ENCODE measurements around the gene HNRNPM.

HNRNPM gene

DNA sequence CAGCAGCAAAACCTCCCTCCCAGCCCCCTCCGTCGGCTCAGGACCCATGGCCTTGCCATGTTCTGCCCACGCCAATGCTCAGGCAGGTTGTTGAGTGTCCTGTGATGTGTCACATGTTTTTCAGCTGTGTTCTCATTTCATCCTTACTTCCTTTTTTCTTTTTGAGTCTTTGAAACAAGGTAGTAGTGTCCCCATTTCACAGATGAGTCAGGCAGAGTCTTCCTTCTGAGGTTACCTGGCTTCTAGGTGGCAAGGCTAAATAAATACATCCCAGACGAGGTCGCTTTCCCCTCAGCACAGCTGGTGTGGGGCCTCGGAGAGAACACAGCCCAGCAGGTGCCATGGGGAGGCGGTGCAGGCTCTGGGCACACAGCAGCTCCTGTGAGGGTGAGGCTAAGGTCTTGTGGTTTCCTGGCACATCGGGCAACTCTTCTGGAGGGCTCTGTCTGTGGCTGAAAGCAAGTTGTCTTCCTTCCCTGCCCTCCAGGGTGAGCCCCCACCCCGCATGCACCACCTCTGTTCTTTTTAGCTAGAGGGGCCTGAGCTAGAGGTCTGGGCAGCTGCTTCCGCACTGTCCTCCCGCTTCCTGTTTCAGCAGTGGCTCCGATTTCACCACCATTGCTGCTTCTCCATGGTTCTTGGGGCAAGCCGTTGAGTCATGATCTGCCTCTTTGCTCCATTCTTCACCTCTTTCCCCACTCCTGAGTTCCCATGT lies 42.5 kb downstream of the HNRNPM start:
- peak; percentile 33 for DNase-seq

DNA sequence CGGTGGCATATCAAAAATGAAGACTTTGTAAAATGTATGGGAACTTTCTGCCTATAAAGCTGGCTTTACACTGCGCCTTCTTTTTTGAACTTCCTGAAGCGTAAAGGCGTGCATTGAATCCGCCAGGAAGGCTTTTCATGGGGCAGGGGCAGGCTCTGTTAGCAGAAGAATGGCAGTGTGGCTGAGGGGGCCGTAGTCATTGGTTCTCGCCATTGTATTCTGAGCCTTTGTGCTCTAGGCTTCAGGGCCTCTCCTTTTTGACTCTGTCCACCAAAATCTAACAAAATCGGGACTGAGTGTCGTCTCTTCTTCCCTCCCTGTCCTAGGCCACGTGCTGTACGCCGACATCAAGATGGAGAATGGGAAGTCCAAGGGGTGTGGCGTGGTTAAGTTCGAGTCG lies 43.6 kb downstream of the HNRNPM start:
- DNase-seq = no peak

DNA sequence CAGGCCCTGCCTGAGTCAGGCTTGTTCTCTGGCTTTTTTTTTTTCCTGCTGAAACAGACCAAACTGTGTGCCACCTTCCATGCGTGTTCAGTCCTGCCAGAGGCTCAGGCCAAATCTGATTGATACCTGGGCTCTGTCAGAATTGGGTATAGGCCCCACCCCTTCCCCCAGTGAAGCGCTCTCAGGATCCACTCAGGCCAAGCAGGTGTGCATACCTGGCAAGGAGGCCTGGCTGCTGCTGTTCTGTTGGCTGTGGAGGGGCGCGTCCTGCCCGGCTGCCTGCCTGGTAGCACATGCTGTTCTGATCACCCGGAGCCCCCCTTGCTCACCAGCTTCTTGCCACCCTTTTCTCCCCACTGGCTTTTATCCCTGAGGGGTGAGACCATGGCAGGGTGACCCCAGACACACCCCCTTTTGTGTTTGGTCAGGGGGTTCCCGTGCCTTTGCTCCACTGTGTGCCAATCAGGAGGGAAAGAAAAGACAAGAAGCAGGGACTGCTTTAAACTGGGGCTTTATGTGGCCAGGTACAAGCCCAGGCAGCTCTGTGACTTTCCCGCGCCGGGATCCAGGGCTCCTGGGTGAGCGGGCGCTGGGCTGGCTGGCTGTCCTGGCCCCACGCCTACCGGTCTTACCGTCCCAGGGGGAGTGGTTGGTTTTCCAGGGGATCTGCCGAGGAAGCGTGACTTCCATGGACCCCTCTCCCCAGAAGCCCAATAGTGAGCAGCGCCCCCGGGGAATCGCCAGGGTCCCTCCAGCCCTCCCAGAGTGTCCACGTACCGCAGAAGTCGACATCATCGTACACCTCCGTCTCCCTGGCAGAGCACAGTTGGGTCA lies 45.0 kb downstream of the HNRNPM start:
- DNase-seq = no peak

DNA sequence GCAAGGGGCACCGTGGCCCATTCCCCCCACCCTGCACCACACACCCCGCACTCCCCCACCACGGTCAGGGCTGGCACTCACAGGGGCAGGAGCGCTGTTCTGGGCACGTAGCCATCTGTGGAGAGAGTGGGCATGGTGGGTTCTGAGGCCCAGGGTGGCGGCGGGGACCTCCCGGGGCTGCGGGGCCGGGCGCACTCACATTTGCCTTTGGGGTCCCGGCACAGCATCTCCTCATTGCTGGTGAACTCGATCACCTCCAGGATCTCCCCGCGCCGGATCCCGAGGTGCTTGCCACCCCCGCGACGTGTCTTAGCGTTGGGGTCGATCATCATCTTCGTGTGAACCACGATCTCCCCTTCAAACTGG lies 45.6 kb downstream of the HNRNPM start:
- no peak for DNase-seq

DNA sequence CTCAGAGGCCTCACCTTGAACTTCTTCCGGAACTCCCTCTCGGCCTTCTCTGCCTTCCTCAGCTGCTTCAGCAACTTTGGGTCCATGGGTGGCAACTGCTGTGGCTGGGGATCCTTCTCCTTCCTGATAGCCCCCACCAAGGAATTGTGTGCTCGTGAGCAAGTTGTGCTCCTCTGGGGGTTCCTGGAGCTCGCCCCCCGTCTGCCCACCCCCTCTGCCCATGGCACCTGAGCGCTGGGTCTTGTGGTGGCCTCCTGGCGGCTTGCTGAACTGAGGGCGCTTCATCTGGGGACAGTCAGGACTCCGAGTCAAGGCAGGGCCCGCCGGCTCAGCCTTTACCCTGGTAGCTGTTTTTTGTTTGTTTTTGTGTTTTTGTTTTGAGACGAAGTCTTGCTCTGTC lies 46.1 kb downstream of the HNRNPM start:
- no peak for DNase-seq

DNA sequence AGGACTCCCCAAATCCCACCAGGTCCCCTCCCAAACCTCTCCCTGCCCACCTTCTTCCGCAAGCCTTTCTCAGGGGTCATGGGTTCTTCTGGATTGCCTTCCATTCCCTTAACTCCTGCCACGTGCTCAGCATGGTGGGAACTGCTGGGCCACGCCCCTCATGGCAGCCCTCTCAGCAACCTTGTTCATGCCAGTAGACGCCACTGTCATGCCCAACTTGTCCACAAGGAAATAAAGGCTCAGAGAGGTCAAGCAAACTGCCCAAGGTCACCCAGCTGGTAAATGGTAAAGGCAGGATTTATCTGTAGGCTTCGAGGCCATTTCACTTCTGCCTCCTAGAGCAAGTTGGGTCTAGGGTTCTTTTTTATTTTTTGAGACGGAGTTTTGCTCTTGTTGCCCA lies 46.8 kb downstream of the HNRNPM start:
- no peak for DNase-seq

DNA sequence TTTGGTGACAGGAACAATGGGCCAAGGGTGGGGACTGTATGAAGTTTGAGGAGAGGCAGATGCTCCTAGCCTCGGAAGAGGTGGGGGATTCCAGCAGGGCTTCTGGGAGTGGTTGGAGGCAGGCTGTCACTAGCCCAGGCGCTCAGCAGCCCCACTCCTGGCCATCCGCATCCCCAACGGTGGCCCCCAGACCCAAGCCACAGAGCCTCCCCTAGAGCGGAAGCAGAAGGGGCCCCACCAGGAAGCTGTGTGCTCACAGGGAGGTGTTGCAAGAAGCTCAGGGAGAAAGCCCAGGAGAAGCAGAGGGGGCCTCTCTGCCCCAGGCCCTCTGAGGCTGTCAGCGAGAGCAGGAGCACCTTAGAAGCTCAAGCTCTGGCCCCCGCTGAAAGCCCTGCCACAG lies 49.4 kb downstream of the HNRNPM start:
- DNase-seq = no peak

DNA sequence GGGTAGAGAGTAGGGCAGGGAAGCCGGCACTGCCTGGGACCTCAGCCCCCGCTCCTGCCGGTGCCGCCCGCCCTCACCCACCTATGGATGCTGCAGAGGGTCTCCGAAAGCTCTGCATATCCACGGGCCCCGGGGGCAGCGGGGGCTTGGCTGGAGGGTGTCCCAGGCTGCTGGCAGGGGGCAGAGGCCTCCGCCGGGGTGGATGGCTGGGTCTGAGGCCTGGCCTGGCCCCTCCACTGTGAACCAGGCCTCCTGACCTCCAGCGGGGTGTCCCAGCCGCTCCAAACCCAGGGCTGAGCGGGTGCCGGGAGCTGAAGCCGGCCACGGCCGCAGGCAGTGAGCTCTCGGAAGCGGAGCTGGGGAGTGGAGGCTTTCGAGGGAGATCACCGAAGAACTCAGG lies 53.5 kb downstream of the HNRNPM start:
- no peak for DNase-seq

DNA sequence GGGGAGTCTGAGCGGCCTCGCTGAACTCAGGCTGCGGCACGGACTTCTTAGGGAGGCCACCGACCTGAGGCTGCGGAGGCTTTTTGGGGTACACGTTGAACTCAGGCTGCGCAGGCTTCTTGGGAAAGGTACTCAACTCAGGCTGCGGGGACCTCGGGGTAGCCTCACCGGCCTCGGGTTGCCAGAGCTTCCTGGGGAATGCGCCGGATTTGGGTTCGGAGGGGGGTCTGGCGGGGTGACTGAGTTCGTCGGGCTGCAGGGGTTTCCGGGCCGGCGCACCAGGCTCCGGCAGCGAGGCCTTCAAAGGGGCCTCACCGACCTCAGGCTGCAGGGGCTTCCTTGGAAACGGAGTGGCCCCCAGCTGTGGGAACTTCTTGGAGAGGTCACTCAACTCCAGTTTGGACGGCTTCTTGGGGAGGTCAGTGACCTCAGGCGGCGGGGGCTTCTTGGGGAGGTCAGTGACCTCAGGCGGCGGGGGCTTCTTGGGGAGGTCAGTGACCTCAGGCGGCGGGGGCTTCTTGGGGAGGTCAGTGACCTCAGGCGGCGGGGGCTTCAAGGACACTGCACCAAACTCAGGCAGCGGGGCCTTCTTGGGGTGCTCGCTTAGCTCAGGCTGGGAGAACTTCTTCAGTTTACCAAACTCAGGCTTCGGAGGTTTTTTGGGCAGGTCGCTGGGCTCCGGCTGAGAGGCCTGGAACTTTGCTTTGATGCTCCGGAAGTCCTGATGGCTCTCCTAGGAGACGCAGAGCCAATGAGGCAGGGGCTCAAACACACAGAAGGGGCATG lies 54.5 kb downstream of the HNRNPM start:
- DNase-seq = no peak

DNA sequence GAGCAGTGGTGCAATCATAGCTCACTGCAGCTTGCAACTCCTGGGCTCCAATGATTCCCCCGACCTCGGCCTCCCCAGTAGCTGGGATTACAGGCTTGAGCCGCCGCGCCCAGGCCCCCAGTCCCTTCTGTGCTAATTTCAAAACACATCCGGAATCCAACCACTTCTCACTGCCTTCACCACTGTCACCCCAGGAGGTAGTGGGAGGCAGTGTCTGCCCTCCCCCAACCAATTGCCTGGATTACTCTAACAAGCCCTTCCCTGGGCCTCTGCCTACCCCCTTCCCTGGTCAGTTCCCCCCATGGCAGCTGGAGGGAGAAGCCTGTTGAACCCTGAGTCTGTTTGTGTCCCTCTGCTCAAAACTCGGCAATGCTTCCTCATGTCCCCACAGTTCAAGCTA lies 55.4 kb downstream of the HNRNPM start:
- DNase-seq = no peak

DNA sequence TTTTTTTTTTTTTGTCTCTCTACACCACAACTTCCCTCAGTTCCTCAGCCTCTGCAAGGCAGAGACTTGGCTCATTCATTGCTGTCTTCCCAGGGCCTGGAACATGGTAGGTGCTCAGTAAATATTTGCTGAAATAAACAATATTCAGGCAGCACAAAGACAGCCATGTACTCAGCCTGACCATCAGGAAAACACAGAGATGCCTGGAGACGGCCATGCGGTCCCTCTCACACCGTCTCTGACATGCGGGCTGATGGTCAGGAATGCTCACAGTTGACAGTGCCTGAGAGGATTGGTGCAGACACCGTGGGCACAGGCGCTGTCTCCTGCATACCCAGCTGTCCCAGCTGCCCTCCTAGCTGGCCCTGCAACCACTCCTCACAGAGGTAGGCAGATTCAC lies 56.7 kb downstream of the HNRNPM start:
- no peak for DNase-seq

DNA sequence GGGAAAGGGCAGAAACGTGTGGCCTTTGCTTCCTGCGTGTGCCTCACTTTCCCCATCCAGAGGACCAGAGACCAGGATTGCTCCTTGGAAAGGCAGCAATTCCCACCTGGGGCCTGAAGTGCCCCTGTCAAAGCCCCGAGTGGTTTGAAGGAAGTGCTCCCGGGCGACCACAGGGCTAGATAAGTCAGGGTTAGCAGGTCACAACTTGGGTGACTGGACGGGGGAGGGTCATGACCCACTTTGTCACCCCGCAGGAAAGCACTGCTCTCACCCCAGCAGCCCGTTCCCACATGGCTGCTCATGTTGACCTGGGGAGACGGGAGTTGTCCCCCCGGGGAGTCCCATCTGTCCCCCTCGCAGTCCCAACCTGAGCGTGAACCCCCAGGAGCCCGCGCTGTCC lies 57.2 kb downstream of the HNRNPM start:
- no peak for DNase-seq

DNA sequence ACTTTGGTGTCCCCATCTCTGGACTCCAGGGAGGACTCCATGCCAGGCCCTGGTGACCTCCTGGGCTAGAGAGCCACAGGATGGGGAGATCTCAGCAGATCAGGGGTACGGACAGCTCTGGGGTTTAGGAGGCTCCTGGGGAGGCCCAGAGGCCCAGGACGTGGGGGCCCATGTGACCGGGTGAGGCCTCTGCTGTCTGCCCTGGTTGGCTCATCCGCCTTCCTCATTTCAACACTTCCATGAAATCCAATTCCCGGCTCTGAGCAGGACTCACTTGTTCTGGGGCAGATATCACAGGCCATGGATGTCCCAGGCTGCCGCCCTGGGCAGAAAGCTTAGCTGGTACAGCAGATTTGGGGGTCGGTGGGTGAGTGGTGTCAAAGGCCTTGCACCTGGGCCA lies 58.7 kb downstream of the HNRNPM start:
- DNase-seq = no peak

DNA sequence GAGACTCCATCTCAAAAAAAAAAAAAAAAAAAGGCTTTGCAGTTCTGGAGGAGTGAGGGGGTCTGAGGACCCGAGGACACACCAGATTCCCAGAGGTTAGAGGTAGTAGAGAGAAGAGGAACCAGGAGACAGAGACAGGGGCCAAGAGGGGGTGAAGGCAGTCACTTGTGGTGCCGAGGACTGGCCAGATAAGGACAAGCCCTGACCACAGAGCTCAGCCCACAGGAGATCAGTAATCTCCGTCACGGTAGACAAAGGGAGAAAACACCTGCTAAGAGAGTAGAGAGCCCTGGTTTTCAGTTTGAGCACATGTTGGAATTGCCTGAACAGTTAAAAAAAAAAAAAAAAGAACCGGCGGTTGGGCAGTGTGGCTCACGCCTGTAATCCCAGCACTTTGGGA lies 59.4 kb downstream of the HNRNPM start:
- DNase-seq = peak; percentile 63

DNA sequence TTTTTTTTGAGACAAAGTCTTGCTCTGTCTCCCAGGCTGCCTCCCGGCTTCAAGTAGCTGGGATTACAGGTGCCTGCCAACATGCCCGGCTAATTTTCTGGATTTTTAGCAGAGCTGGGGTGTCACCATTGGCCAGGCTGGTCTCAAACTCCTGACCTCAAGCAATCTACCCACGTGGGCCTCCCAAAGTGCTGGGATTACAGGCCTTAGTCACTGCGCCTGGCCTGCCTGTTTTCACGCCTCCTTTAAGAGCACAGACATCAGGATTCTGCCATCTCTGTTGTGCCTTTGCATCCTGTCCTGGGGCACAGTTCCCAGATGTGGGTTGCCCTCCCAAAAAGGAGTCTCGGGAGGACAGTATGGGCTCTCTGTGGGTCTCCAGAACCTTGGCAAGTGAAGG lies 60.1 kb downstream of the HNRNPM start:
- no peak for DNase-seq

DNA sequence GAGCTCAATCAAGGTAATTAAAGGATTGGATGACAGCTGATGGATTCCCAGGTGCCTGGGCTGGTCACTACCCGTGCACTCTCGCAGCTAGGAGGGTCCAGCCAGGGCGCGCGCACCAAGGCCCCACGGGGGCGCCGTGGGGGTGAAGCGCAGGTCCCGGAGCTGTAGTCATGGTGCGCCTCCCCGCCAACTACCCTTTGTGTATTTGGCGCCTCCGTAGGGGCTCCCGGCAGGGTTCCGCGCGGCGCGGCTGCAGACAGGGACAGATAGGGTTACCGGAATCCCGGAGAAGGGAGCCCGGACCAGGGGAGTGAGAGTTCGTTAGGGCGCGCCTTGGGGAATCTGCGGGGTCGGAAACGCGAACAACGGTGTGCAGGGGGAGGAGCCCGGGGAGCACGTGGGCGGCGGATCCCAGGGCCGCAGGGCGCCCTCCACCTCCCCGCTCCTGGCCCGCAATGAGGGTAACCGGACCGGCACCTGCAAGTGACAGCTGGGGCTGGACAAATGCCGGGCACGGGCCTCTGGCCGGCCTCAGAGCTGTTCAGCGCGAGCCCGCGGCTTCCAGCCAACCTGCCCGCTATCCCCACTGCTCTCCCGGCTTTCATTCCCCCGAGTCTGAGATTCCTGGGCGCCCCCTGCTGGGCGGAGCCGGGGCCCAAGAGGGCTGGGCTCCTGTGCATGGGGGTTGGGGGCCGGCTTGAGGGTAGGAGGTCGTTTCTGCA lies 61.1 kb downstream of the HNRNPM start:
- peak; percentile 66 for DNase-seq

DNA sequence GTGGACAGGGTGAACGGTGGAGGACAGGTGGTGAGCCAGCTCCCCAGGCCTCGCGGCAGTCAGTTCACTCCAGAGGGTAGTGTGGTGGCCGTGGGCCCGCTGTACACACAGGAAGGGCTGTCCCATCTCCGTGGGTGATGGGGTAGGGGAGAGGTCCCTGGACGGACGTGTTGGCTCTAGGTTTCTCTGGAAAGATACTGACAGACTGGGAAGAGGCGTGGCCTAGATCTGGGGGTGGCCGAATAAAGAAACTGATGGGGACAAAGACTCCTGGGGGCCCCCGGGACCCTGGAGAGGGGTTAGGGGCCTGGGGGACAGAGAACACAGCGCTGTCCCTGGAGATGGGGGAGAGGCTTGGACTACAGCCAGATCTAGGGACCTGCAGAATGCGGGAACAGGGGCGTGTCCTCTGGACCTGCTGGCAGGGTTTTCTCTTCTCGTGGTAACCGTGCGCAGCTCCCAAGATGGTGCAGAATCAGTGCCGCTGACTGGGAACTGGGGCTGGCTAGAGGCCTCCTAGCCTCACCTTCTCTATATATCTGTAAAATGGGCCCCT lies 61.7 kb downstream of the HNRNPM start:
- no peak for DNase-seq

DNA sequence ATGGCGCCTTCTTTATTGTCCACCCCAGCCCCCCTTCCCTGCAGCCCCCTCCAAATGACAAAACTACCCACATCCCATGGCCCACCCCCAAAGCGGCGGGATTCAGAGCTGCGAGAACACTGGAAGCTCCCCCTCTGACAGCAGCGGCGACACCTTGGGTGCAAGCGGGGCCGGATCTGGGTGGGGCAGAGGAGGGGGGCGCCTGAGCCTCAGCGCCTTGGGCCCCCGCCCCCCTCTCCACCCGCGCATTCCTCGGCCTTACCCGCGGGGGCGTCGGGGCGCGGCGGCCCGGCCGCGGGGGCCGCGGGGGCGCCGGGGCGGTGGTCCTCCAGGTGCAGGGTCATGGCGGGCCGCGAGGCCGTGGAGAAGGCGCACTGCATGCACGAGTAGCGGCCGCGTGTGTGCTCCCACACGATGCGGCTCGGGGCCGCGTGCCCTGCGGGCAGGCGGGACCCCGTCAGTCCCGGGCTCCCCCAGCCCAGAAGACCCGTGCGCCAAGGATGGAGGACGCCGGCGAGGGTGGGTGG lies 65.9 kb downstream of the HNRNPM start:
- DNase-seq = no peak

DNA sequence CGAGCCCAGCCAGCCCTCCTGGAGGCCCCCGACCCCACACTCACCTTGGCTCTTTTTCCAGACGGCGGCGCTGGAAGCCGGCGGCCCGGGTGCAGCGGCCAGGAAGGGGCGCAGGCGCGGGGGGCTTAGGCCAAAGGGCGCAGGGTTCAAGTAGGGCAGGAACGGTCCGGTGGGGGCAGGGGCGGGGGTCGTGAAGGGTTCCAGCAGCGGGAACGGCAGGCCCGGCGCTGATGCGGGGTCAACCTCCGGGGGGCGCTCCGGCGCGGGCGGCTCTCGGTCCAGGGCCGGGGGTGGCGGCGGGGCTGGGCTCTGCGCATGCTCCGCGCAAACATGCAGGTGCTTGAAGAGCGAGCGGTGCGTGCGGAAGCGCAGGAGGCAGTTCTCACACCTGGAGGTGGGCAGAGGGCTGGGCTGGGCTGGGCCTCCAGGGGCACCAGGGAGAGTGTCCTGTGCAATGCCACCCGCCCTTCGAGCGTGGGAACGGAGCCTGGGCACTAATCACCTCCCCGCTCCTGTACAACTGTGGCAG lies 66.9 kb downstream of the HNRNPM start:
- no peak for DNase-seq

DNA sequence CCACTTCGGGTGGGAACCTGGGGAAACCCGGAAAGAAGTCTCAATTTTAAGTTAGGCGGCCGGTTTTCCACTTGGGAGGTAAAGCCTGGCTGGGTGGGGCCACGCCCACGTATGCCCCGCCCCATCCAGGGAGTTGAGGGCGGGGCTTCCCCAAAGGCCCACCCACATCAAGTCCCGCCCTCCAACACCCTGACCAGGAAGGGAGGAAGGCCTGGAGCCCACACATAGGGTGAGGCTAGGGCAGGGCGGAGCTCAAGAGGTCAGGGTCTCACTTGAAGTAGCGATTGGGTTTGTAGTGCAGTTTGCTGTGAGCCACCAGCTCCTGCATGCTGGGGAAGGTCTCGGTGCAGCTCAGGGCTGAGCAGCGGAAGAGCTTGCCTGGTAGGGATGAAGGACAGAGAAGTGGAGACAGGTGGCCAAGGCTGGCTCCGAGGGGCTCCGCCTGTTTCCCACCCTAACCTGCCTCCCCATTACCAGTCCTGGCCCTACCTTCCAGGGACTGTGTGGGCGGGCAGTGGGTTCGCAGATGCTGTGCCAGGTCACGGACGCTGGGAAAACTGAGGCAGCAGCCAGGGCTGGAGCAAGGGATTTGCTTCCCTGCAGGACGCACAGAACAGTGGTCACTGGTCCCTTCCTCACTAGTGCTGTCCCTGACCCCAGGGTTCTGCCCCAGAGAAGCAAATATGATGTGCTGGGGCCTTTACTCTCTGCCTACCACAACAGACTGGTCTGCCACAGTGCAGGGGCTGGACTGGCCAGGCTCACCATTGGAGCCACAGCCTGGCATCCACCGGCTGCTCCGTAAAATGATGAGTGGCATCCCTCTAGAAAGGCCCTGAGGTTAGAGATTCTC lies 67.6 kb downstream of the HNRNPM start:
- DNase-seq = peak; percentile 68

DNA sequence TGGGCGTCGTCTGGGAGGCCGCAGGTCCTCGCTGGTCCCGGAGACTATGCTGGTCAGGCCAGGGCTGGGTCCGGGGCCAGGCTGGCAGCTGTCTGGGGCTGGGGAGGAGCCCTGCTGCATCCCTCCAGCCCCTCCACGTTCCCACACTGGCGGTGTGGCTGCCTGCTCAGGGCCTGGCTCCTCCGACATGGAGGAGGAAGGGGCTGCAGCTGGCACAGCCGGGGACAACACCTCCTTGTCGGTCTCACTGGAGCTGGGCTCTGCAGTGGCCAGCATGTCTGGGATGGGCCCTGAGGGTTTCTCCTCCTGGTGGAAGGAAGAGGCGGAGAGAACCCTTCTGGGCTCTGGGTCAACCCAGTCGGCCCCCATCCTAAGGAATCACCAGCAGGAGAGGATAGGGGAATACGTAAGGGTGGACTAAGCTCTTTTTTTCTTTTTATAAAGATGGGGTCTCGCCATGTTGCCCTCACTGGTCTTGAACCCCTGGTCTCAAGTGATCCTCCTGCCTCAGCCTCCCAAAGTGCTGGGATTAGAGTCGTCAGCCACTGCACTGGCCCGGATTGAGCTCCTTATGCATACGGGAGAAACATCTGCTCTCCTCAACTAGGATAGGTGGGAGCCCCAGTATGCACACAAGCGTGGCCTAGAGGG lies 68.4 kb downstream of the HNRNPM start:
- DNase-seq = no peak

Measured in hematopoietic multipotent progenitor cell treated with erythropoietin and hydrocortisone succinate and interleukin-3 and kit ligand, for 8 days (in vitro differentiated cells).